ENCODE measurements around the gene GABBR2. TPM values are rescaled to one million over a fixed set of nuclear protein-coding genes. Genes with fewer than 3 reads are reported as not detected.

GABBR2 gene
- total RNA-seq, 1 donor from 2014 or later = 0.75 TPM

DNA sequence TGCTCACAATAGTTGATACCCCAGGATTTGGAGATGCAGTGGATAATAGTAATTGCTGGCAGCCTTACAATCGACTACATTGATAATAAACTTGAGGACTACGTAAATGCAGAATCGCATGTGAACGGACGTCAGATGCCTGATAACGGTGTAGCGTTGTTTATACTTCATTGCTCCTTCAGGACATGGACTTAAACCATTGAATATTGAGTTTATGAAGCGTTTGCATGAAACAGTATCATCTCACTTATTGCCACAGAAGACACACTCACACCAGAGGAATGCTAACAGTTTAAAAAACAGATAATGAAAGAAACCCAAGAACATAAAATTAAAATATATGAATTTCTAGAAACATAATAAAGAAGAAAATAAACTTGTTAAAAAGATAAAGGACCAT, 101.6 kb downstream of the GABBR2 start:
- TF ChIP-seq, protein P1, sequence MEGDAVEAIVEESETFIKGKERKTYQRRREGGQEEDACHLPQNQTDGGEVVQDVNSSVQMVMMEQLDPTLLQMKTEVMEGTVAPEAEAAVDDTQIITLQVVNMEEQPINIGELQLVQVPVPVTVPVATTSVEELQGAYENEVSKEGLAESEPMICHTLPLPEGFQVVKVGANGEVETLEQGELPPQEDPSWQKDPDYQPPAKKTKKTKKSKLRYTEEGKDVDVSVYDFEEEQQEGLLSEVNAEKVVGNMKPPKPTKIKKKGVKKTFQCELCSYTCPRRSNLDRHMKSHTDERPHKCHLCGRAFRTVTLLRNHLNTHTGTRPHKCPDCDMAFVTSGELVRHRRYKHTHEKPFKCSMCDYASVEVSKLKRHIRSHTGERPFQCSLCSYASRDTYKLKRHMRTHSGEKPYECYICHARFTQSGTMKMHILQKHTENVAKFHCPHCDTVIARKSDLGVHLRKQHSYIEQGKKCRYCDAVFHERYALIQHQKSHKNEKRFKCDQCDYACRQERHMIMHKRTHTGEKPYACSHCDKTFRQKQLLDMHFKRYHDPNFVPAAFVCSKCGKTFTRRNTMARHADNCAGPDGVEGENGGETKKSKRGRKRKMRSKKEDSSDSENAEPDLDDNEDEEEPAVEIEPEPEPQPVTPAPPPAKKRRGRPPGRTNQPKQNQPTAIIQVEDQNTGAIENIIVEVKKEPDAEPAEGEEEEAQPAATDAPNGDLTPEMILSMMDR (conservative IDR thresholded peaks at IDR 0.05; ENCODE audit: low read depth, low read length) = no peak
- DNase-seq (ENCODE audit: low read depth) = no peak
- no peak overlapping the region for H3K4me3 ChIP-seq (ENCODE audit: low read depth, low read length)

DNA sequence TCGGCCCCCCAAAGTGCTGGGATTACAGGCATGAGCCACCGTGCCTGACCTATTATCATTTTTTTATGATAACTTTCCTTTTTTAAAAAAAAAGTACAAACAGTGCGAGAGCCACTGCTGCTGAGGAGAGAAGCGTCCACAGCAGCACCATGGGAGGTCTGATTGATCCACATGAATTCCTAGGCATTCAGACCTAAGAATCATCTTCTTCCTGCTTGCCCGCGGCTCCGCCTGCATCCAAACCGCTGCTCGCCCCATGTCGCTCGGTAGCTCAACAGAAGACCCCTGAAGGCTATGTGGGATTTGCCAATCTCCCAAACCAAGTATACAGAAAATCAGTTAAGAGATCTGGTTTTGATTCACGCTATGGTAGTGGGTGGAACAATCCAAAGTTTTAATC, 102.0 kb downstream of the GABBR2 start:
- H3K4me3 ChIP-seq (ENCODE audit: low read depth, low read length) = no peak overlapping the region
- DNase-seq (ENCODE audit: low read depth) = no peak
- TF ChIP-seq, protein P1 (conservative IDR thresholded peaks at IDR 0.05; ENCODE audit: low read depth, low read length) = no peak

DNA sequence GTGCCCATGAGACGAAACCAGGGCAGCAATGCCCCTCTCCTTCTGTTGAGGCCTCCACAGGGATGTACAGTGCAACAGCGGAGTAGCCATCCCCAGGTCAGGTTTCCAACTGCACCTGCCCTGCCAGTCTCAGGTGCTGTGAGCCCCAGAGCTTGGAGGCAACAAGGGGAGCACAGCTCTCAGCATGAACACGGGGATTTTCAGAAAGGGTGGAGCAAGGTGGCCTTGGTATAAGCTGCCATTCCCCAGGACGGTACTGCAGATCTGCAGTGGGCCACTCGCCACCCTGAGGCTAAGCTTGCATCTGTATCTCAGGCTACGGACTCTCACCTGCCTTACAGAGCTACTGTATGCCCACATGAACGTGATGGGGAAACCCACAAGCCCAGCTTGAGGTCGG, 103.6 kb downstream of the GABBR2 start:
- DNase-seq (ENCODE audit: low read depth) = no peak
- TF ChIP-seq, protein P1 (conservative IDR thresholded peaks at IDR 0.05; ENCODE audit: low read depth, low read length) = no peak
- H3K4me3 ChIP-seq (ENCODE audit: low read depth, low read length) = no peak overlapping the region

DNA sequence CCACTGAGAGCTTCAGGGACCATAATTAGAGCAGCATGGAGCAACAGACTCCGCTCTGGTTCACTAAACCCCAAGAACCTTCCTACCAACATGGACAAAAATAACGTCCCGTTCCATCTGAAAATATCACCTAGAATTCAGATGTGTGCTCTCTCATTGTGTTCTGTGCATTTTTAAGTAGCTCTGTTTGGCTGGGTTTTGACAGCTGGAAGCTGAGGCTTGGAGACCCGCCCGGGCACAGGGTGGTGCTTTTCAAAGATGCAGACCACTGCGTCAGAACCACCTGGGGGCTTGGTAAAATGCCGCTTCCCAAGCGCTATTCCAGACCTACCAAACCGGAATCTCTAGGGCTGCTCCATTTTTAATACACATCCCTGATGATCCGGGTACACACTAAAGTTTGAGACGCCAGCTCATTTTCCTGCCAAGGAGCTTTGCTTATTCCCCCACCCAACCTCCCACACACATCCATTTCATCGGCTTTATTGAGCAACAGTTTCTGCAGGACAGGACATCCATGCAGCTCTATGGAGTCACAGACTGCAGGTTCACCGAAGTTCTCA, 104.8 kb downstream of the GABBR2 start:
- TF ChIP-seq, protein P1 (conservative IDR thresholded peaks at IDR 0.05; ENCODE audit: low read depth, low read length) = no peak
- H3K4me3 ChIP-seq (ENCODE audit: low read depth, low read length) = no peak overlapping the region
- DNase-seq (ENCODE audit: low read depth) = no peak

DNA sequence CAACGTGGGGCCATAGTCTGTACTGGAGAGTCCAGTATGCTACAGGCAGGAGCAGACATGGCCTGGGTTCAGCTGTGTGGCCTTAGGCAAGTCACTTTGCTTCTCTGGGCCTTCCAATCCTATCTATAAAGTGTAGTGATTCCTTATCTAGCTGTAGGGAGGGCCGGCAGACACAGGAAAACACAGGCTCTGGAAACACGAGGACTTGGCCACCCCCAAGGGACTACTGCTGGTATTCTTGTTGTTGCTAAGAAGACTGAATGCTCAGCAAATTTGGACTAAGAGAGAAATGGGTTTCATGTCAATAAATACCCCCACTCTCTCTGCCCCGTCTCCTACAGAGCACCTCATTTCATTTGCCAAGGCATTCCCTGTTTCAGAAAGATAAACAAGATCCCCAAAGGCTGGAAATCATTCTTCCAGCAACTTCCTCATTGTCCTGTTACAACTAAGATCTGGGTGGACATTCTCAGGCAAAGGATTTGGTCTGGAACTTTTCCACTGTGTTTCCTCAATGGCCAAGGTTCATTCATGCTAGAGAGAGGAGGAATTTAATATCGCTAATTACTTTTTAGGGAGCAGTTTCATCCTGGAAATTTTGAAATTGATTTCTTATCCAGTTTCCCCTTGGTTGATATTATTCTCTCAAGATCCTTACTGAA, 105.8 kb downstream of the GABBR2 start:
- TF ChIP-seq, protein P1 (conservative IDR thresholded peaks at IDR 0.05; ENCODE audit: low read depth, low read length) = no peak
- DNase-seq (ENCODE audit: low read depth) = no peak

DNA sequence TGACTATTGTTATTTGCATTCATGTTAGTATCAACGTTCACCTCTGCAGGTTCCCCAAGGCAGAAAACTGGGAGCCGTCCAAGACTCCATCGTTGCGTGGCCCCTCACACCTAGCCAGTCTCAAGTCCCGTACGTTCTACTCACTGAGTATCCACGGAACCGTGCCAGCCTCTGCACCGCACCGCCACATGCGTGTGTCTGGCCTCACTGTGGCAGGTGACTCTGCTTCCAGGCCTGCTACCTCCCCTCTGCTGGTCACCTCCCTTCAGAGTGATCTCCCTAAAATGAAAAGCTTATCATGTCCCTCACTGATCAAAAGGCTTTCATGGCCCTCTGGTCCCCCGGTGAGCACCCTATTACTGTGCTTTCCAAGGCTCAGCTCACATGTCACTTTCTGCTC, 108.1 kb downstream of the GABBR2 start:
- TF ChIP-seq, protein P1 (conservative IDR thresholded peaks at IDR 0.05; ENCODE audit: low read depth, low read length) = no peak
- DNase-seq (ENCODE audit: low read depth) = no peak

More for the DNA sequence above, 105.8 kb downstream of the GABBR2 start:
- H3K4me3 ChIP-seq (ENCODE audit: low read depth, low read length) = no peak overlapping the region

More for the DNA sequence above, 108.1 kb downstream of the GABBR2 start:
- H3K4me3 ChIP-seq (ENCODE audit: low read depth, low read length) = no peak overlapping the region
